SU-DHL-6 (cell line): Measurements from ENCODE around the gene AMHR2.

Experiments
- H2AFZ ChIP-seq: fragments of 200-600 bp; sonication (generic); 2 replicates; pipeline ENCODE4 v1.6.1; 2014; ENCODE audit warnings: low read depth, mild to moderate bottlenecking, moderate library complexity, mixed read lengths, antibody characterized with exemption, low read length; ENCODE audit not compliant: severe bottlenecking
- H3F3A ChIP-seq: fragments of 200-600 bp; shearing (Covaris generic); 2 replicates; pipeline ENCODE4 v1.6.0; 2016; ENCODE audit warnings: antibody characterized with exemption, mild to moderate bottlenecking; ENCODE audit not compliant: insufficient read depth
- H3K27ac ChIP-seq: fragments of 200-600 bp; sonication (generic); 2 replicates; pipeline ENCODE4 v1.5.1; 2016; ENCODE audit warnings: low read depth, mild to moderate bottlenecking, low read length, moderate library complexity, mixed read lengths
- H3K27me3 ChIP-seq: fragments of 200-600 bp; sonication (generic), shearing (Covaris generic); 2 replicates; pipeline ENCODE4 v1.6.0; 2014; ENCODE audit warnings: mild to moderate bottlenecking, low read length
- H3K36me3 ChIP-seq: fragments of 200-600 bp; sonication (generic); 2 replicates; pipeline ENCODE4 v1.6.1; 2014; ENCODE audit warnings: mild to moderate bottlenecking, low read length, mixed read lengths
- H3K4me2 ChIP-seq: fragments of 300-600, 200-600 bp; shearing (Covaris generic), sonication (generic); 2 replicates; pipeline ENCODE4 v1.6.0; 2014; ENCODE audit warnings: low read length, low read depth, mild to moderate bottlenecking; ENCODE audit not compliant: poor library complexity, severe bottlenecking
- H3K4me3 ChIP-seq: fragments of 200-600 bp; sonication (generic); 2 replicates; pipeline ENCODE4 v1.5.1; 2014; ENCODE audit warnings: antibody characterized with exemption, low read length, mild to moderate bottlenecking, mixed read lengths; ENCODE audit not compliant: insufficient read depth, poor library complexity, severe bottlenecking
- H3K79me2 ChIP-seq: fragments of 200-600 bp; sonication (generic); 2 replicates; pipeline ENCODE4 v1.6.1; 2014; ENCODE audit warnings: mild to moderate bottlenecking, low read length, moderate library complexity; ENCODE audit not compliant: insufficient read depth
- H3K9ac ChIP-seq: fragments of 200-600 bp; sonication (generic); 2 replicates; pipeline ENCODE4 v1.7.0; 2014; ENCODE audit warnings: mild to moderate bottlenecking, low read length
- H3K9me2 ChIP-seq: fragments of 200-600 bp; sonication (generic); replicated peaks from 2 replicates; pipeline ENCODE4 v1.6.1; 2014; ENCODE audit warnings: low read length; ENCODE audit not compliant: insufficient read depth
- H3K9me3 ChIP-seq: fragments of 200-600 bp; sonication (generic); 2 replicates; pipeline ENCODE4 v1.6.1; 2014; ENCODE audit warnings: low read length, mixed read lengths; ENCODE audit not compliant: insufficient read depth
- H4K20me1 ChIP-seq: fragments of 200-600 bp; sonication (generic); 2 replicates; pipeline ENCODE4 v1.6.1; 2014; ENCODE audit warnings: low read depth, mild to moderate bottlenecking, antibody characterized with exemption, low read length, moderate library complexity, mixed read lengths
- EZH2phosphoT487 ChIP-seq: fragments of 200-600 bp; sonication (generic), shearing (Covaris generic); conservative IDR thresholded peaks from 2 replicates; pipeline ENCODE4 v1.6.1; 2018; ENCODE audit warnings: mild to moderate bottlenecking, antibody characterized with exemption, low read length, moderate library complexity, mixed read lengths
- TF ChIP-seq, protein P1 (sequence below): fragments of 200-600 bp; sonication (generic); IDR thresholded peaks from one replicate; pipeline ENCODE4 v1.5.1; 2017; ENCODE audit warnings: antibody characterized with exemption, mild to moderate bottlenecking, low read length, moderate library complexity; ENCODE audit not compliant: insufficient read depth, poor library complexity, severe bottlenecking

The AMHR2 gene

DNA sequence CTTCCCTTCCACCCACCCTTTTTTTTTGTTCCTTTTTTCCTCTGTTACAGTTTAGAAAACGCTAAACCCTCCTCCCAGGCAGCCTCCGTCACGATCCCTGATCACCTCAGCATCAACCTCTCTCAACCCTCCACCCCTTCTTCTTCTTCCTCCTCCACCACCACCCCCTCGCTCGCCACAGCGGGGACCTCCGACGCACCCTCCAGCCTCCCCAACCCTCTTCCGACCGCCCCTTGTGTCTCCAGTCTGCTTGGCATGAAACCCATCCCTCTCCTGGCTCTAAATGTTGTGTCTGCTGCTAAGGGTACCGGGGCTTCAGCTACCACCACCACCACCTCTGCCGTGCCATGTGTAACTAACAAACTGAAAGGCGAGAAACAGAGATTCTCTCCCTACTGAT is 51.2 kb downstream of the AMHR2 start:
- H3K27ac ChIP-seq: no peak overlapping the region
- TF ChIP-seq EZH2phosphoT487: no peak
- TF ChIP-seq, protein P1, sequence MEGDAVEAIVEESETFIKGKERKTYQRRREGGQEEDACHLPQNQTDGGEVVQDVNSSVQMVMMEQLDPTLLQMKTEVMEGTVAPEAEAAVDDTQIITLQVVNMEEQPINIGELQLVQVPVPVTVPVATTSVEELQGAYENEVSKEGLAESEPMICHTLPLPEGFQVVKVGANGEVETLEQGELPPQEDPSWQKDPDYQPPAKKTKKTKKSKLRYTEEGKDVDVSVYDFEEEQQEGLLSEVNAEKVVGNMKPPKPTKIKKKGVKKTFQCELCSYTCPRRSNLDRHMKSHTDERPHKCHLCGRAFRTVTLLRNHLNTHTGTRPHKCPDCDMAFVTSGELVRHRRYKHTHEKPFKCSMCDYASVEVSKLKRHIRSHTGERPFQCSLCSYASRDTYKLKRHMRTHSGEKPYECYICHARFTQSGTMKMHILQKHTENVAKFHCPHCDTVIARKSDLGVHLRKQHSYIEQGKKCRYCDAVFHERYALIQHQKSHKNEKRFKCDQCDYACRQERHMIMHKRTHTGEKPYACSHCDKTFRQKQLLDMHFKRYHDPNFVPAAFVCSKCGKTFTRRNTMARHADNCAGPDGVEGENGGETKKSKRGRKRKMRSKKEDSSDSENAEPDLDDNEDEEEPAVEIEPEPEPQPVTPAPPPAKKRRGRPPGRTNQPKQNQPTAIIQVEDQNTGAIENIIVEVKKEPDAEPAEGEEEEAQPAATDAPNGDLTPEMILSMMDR: no peak
- no peak overlapping the region for H3K9ac ChIP-seq
- H3K36me3 ChIP-seq: peaks cover 69% of the 10 kb centered on the region
- H3K9me2 ChIP-seq: no peaks in the 10 kb centered on the region
- no peak overlapping the region for H3K4me3 ChIP-seq
- H3K4me2 ChIP-seq: no peak overlapping the region
- peaks cover 24% of the 10 kb centered on the region; the same call in 1 of the 2 replicates for H4K20me1 ChIP-seq
- peaks cover 31% of the 10 kb centered on the region for H3K79me2 ChIP-seq
- no peak overlapping the region for H2AFZ ChIP-seq
- H3K9me3 ChIP-seq: no peaks in the 10 kb centered on the region
- H3K27me3 ChIP-seq: no peaks in the 10 kb centered on the region
- peaks cover 72% of the 10 kb centered on the region for H3F3A ChIP-seq

DNA sequence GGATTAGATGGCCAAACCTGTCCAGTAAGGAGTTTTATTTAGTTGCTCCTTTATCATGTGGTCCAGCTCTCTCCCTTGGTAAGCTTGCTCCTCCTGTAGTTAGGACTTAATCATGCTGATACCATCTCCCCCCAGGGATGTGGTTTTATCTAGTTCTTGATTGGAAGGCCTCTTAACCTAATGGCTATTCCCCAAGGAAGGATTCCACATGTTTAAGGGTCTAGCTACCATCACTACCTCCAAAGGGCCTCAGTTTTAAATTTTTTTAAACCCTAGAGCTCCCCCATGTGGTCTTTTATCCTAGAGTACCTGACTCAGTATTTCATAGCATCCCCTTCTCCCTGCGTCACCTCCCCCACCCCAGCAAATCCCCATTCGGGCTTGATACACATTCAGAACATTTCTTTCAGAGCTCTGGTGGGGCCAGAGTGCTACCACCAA is 53.1 kb downstream of the AMHR2 start:
- H3K4me2 ChIP-seq: no peak overlapping the region
- H3K79me2 ChIP-seq: peaks cover 31% of the 10 kb centered on the region
- no peak overlapping the region for H3K4me3 ChIP-seq
- TF ChIP-seq, protein P1: peak; percentile 28
- no peak for TF ChIP-seq EZH2phosphoT487
- peaks cover 67% of the 10 kb centered on the region for H3K36me3 ChIP-seq
- H3K27me3 ChIP-seq: no peaks in the 10 kb centered on the region
- no peak overlapping the region for H3K9ac ChIP-seq
- no peak overlapping the region for H3K27ac ChIP-seq
- peaks cover 81% of the 10 kb centered on the region for H3F3A ChIP-seq
- no peak overlapping the region for H2AFZ ChIP-seq
- H3K9me2 ChIP-seq: no peaks in the 10 kb centered on the region
- H3K9me3 ChIP-seq: no peaks in the 10 kb centered on the region
- peaks cover 31% of the 10 kb centered on the region; the same call in 1 of the 2 replicates for H4K20me1 ChIP-seq

DNA sequence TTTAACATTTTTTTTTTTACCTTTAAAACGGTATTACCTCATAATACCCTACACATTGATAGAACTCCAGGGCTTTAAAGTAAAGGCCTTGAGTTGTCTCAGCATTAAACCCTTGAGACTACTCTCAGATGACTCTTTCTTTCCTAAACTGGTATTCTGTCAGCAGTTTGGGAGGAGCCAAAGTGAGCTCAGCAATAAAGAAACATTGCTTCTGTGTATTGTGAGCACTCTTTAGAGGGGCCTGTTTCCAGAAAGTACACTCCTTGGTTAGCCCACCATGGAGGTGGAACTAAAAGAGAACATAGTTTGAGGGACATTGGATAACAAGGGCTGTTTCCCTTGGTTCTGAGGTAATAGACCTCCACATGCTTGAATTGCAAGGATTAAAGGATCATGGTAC is 55.2 kb downstream of the AMHR2 start:
- Histone ChIP-seq H3K27ac (no peak overlapping the region), H3F3A (peaks cover 79% of the 10 kb centered on the region), H3K79me2 (peaks cover 19% of the 10 kb centered on the region)

More for the DNA sequence above, 55.2 kb downstream of the AMHR2 start:
- Histone ChIP-seq H3K9me2 (no peaks in the 10 kb centered on the region), H4K20me1 (peaks cover 22% of the 10 kb centered on the region; the same call in 1 of the 2 replicates), H3K27me3 (no peaks in the 10 kb centered on the region), H2AFZ (no peak overlapping the region), H3K9me3 (no peaks in the 10 kb centered on the region), H3K4me3 (no peak overlapping the region), H3K4me2 (no peak overlapping the region), H3K36me3 (peaks cover 51% of the 10 kb centered on the region), H3K9ac (no peak overlapping the region)
- TF ChIP-seq EZH2phosphoT487: no peak
- TF ChIP-seq, protein P1: no peak
